ENCODE measurements around the gene DCXR. TPM values are rescaled to one million over a fixed set of nuclear protein-coding genes. Genes with fewer than 3 reads are reported as not detected.

Gene DCXR
- total RNA-seq, 1 experiment from 2014 or later, result 128 TPM

DNA sequence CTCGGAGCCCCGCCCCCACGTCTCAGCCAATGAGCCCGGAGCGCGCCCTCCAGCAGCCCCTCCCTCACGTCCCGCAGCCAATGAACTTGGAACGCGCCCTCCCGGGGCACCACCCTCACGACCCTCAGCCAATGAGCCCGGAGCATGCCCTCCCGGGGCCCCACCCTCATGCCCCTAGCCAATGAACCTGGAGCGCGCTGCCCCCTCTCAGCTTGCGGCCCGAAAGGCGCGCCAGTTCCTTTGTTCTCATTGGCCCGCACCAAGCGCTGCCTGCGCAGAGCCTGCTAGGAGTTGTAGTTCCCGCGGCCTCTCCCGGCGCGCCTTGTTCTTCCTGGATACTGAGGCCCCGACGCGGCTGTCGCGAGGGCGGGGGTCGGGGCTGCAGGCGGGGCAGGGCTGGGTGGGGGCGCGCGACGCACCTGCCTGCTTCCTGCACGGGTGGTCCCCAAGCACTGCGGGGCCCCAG is 14.5 kb downstream of the DCXR start, which contains the start of gene LRRC45:
Gene LRRC45, plus strand, starts transcription at position 325 of the 466 bp plus-strand sequence. CDS start 339 bp downstream, outside the sequence.
- peaks cover 33% of the 10 kb centered on the region for H3K4me1 ChIP-seq (replicated peaks)
- peak within 1 kb of the TSS; percentile 92 for H3K4me3 ChIP-seq
- no peaks in the 10 kb centered on the region; the same call in 1 of the 2 replicates for H3K9me3 ChIP-seq (replicated peaks)
- H3K27ac ChIP-seq, result peak within 1 kb of the TSS; percentile 48
- H3K36me3 ChIP-seq, result peaks cover 27% of the 10 kb centered on the region
- no peaks in the 10 kb centered on the region for H3K27me3 ChIP-seq (replicated peaks)
- peak; percentile 100 for DNase-seq (ENCODE audit: low read depth in 1 of 2, low spot score in 2 of 2)

DNA sequence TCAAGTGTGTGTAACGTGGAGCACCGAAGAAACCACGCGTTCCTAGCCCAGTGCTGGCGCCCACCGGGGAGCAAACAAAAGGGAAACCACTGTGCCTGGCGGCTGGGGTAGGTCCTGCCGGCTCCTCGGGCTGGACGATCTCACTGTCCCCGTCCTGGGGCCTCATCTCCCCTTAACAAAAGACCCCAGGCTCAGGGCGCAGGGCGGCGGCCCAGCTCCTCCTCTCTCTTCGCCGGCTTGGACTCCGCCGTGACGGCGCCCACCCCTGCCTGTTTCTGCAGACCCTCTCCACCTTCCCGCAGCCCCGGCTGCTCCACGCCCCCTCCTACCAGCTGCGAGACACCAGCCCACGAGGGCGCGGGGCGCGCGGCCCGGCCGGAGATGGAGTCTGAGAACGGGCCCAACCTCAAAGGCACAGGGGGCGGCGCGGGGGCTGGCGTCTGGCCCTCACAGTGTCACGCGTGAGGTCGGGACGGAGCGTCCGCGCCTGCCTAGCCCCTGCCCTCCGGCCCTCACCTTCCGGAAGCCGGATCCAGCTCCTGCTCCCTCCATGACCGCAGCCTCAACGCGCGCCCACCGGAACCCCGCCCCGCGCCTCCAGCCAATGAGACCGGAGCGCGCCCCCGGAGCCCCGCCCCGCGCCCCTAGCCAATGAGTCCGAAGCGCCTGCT is 15.1 kb downstream of the DCXR start, which contains the start of gene CENPX:
Gene CENPX, minus strand, starts transcription at position 569 of the 671 bp plus-strand sequence. Its CDS starts 17 bp downstream, at position 552.
- H3K27me3 ChIP-seq (replicated peaks), result no peaks in the 10 kb centered on the region
- H3K4me3 ChIP-seq, result peak within 1 kb of the TSS; percentile 92
- peak within 1 kb of the TSS; percentile 48 for H3K27ac ChIP-seq
- peaks cover 33% of the 10 kb centered on the region for H3K4me1 ChIP-seq (replicated peaks)
- no peak for DNase-seq (ENCODE audit: low read depth in 1 of 2, low spot score in 2 of 2)
- H3K36me3 ChIP-seq, result peaks cover 33% of the 10 kb centered on the region
- no peaks in the 10 kb centered on the region; the same call in 1 of the 2 replicates for H3K9me3 ChIP-seq (replicated peaks)

DNA sequence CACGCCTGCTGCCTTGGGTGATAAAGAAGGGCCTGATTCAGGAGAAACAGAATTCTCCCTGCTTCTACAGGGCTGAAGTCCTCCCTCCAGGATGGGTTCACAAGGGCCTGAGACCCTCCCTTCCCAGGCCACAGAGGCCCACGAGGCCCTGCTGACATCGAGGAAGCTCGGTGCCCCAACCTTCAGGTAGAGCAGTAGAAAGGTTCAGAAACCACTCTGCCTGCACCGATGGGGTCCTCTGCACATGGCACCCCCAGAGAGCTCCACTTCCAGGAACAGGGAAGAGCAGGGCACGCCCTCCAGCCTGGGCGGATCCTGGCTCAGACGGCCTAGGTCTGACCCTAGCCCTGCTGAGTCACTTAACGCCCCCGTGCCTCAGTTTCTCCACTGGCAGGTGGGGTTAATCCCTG is 15.6 kb downstream of the DCXR start:
- peak in 1 of 2 experiments; percentile 42 for DNase-seq (ENCODE audit: low read depth in 1 of 2, low spot score in 2 of 2)
- peaks cover 33% of the 10 kb centered on the region for H3K4me1 ChIP-seq (replicated peaks)
- peak overlapping the region; percentile 92 for H3K4me3 ChIP-seq
- peaks cover 37% of the 10 kb centered on the region for H3K36me3 ChIP-seq
- H3K9me3 ChIP-seq (replicated peaks), result no peaks in the 10 kb centered on the region; the same call in 1 of the 2 replicates
- no peak overlapping the region for H3K27ac ChIP-seq
- H3K27me3 ChIP-seq (replicated peaks), result no peaks in the 10 kb centered on the region

DNA sequence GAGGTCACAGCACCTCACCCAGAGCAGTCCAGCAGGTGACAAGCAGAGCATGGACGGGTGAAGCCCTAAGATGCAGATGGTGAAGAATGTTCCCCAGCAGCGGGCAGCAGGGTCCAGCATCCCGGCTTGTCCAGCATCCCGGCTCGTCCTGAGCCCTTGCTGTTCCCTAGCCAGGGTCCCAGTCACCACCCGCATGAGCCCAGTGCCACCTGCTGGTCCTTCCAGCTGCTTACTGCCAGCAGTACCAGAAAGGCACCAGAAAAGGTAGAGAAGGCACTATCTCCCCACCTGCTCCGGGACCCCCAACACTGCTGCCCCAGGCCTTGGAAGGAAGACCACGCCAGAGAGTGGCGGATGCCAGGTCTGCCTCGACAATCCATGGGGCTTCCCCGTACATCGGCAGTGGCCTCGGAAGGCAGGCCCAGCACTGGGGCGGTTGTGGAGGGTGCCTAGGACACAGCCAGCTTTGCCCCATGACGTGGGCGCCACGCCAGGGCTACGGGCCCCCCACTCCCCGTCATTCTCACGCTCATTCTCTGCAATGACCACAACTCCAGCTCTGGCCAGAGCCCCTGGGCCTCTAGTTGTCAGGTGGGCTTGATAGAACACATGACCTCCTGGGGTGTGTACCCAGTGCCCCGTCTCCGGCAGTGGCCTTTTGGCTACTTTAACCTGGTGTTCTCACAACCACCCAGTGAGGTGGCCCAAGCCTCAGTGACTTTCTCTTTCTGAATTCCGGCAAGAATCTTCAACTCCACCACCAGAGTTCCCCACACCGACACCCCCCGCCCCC is 16.2 kb downstream of the DCXR start:
- peaks cover 33% of the 10 kb centered on the region for H3K4me1 ChIP-seq (replicated peaks)
- no peaks in the 10 kb centered on the region for H3K27me3 ChIP-seq (replicated peaks)
- H3K27ac ChIP-seq, result no peak overlapping the region
- H3K9me3 ChIP-seq (replicated peaks), result no peaks in the 10 kb centered on the region; the same call in 1 of the 2 replicates
- peak; percentile 77 to 91 for DNase-seq (ENCODE audit: low read depth in 1 of 2, low spot score in 2 of 2)
- H3K4me3 ChIP-seq, result peak overlapping the region; percentile 92
- H3K36me3 ChIP-seq, result peaks cover 41% of the 10 kb centered on the region

DNA sequence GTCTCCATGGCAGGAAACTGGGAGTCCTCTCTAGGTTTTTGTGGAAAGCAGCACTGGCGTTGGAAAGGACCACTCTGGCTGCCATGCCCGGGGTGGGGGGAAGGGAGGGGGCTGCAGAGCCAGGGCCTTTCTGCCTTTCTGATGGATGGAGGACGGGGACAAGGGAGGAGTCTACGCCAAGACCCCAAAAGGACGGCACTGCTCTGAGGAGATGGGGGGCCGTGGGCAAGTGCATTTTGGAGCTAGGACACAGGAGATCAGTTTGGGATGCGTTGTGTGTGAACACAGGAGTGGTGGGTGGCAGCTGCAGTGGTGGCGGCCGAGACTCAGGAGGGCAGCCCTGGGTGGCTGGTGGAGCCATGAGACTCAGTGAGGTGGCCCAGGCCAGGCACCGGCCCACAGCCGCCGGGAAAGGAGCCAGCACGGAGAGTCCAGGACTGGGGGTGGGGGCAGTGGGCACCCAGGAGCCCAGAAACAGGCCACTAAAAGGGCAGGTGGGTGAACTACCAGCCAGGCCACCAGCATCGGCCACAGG is 16.9 kb downstream of the DCXR start:
- H3K9me3 ChIP-seq (replicated peaks), result no peaks in the 10 kb centered on the region; the same call in 1 of the 2 replicates
- DNase-seq (ENCODE audit: low read depth in 1 of 2, low spot score in 2 of 2), result no peak
- H3K36me3 ChIP-seq, result peaks cover 41% of the 10 kb centered on the region
- H3K27me3 ChIP-seq (replicated peaks), result no peaks in the 10 kb centered on the region
- H3K4me3 ChIP-seq, result no peak overlapping the region
- H3K4me1 ChIP-seq (replicated peaks), result peaks cover 33% of the 10 kb centered on the region
- H3K27ac ChIP-seq, result no peak overlapping the region

- H3K4me1 ChIP-seq (replicated peaks), result peaks cover 33% of the 10 kb centered on the region
- peaks cover 41% of the 10 kb centered on the region for H3K36me3 ChIP-seq
- H3K27me3 ChIP-seq (replicated peaks), result no peaks in the 10 kb centered on the region
- DNase-seq (ENCODE audit: low read depth in 1 of 2, low spot score in 2 of 2), result peak; percentile 49 to 81
- H3K4me3 ChIP-seq, result no peak overlapping the region
- H3K9me3 ChIP-seq (replicated peaks), result no peaks in the 10 kb centered on the region; the same call in 1 of the 2 replicates
- H3K27ac ChIP-seq, result no peak overlapping the region
Observed at GRCh38 chr17:82019690-82020571, 17.6 kb downstream of the DCXR start.

- H3K4me1 ChIP-seq (replicated peaks), result peaks cover 28% of the 10 kb centered on the region
- no peaks in the 10 kb centered on the region for H3K27me3 ChIP-seq (replicated peaks)
- no peaks in the 10 kb centered on the region; the same call in 1 of the 2 replicates for H3K9me3 ChIP-seq (replicated peaks)
- H3K36me3 ChIP-seq, result peaks cover 43% of the 10 kb centered on the region
- H3K4me3 ChIP-seq, result no peak overlapping the region
- no peak overlapping the region for H3K27ac ChIP-seq
- DNase-seq (ENCODE audit: low read depth in 1 of 2, low spot score in 2 of 2), result no peak
Observed at GRCh38 chr17:82018989-82019689, 18.4 kb downstream of the DCXR start.

DNA sequence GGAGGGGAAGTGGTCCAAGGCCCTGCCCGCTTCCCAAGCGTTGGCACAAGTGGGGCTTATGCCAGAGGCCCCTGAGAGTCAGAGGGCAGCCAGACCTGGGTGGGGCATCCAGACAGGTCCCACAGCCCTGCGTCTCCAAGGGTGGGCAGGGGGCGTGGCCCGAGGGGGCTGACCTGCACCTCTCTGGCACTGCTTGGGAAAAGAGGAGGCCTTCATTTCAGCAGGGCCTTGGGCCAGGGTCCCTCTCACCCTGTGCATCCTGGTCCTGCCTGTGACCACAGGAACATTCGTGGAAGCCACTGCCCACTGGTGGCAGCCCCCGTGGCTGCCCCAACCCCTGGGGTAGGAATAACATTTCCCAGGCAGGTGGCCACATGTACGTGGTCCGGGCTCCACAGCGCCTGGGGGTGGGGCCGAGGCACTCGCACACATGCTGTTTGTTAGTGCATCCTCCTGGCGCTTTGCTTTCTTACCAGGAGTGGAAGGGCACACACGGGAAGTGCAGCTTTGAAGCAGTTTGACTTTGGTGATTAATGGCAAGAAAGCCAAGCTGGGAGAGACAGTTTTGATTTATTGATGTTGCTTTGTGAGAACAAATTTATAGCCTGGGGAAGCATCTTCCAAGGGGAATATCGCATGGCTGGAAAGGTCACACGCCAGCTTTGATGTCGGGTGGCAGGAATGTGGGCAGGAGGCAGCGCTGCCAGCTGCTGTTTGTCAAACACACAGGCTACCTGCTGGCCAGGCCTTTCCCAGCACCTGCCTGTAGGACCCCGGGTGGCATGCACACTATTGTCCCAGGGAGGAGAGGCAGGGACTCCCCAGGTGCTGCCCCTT is 19.1 kb downstream of the DCXR start:
- Histone ChIP-seq H3K4me3 (no peak overlapping the region), H3K27ac (no peak overlapping the region), H3K36me3 (peaks cover 44% of the 10 kb centered on the region), H3K9me3 (replicated peaks) (no peaks in the 10 kb centered on the region; the same call in 1 of the 2 replicates), H3K27me3 (replicated peaks) (no peaks in the 10 kb centered on the region), H3K4me1 (replicated peaks) (peaks cover 20% of the 10 kb centered on the region)
- no peak for DNase-seq (ENCODE audit: low read depth in 1 of 2, low spot score in 2 of 2)

- DNase-seq (ENCODE audit: low read depth in 1 of 2, low spot score in 2 of 2), result no peak
- H3K27ac ChIP-seq, result no peak overlapping the region
- H3K27me3 ChIP-seq (replicated peaks), result no peaks in the 10 kb centered on the region
- no peak overlapping the region for H3K4me3 ChIP-seq
- H3K36me3 ChIP-seq, result peaks cover 44% of the 10 kb centered on the region
- no peaks in the 10 kb centered on the region; the same call in 1 of the 2 replicates for H3K9me3 ChIP-seq (replicated peaks)
- H3K4me1 ChIP-seq (replicated peaks), result peaks cover 20% of the 10 kb centered on the region
Observed at GRCh38 chr17:82017612-82018151, 19.8 kb downstream of the DCXR start.

GRCh38 chr17:82016875-82017459 is 20.5 kb downstream of the DCXR start:
- no peak overlapping the region for H3K4me3 ChIP-seq

GRCh38 chr17:82016061-82016874 is 21.2 kb downstream of the DCXR start:
- H3K9me3 ChIP-seq (replicated peaks), result no peaks in the 10 kb centered on the region
- H3K36me3 ChIP-seq, result peaks cover 41% of the 10 kb centered on the region
- H3K4me1 ChIP-seq (replicated peaks), result peaks cover 6% of the 10 kb centered on the region
- DNase-seq (ENCODE audit: low read depth in 1 of 2, low spot score in 2 of 2), result no peak
- no peak overlapping the region for H3K4me3 ChIP-seq
- no peaks in the 10 kb centered on the region for H3K27me3 ChIP-seq (replicated peaks)
- H3K27ac ChIP-seq, result no peak overlapping the region

More at GRCh38 chr17:82016875-82017459, 20.5 kb downstream of the DCXR start:
- Histone ChIP-seq H3K4me1 (replicated peaks) (peaks cover 13% of the 10 kb centered on the region), H3K27ac (no peak overlapping the region), H3K27me3 (replicated peaks) (no peaks in the 10 kb centered on the region), H3K9me3 (replicated peaks) (no peaks in the 10 kb centered on the region), H3K36me3 (peaks cover 39% of the 10 kb centered on the region)
- no peak for DNase-seq (ENCODE audit: low read depth in 1 of 2, low spot score in 2 of 2)

Data from SJSA1 (cell line).